Thymus (tissue), 11 donors: ENCODE measurements around the gene CCDC183. TPM values are rescaled to one million over a fixed set of nuclear protein-coding genes. Genes with fewer than 3 reads are reported as not detected.
"Not testable (repeated sequence)": the region's sequence is repeated elsewhere in the genome, so short reads cannot be mapped to it uniquely, and the experiment has no call there.

Experiments
- DNase-seq, 9 donors: peaks; one replicate each; pipeline ENCODE4 v3.0.0-alpha.2; 2013; ENCODE audit warnings: low spot score in 9 of 9, low read depth in 6 of 9, missing footprints in 1 of 9
- H3K27ac ChIP-seq, 2 donors: one replicate each; pipeline ENCODE4 v1.5.1; 2013; ENCODE audit warnings: control low read depth in 1 of 2, low read depth in 1 of 2, low read length in 1 of 2, mild to moderate bottlenecking in 1 of 2, moderate library complexity in 1 of 2
- H3K27me3 ChIP-seq, 2 donors: one replicate each; pipeline ENCODE4 v1.5.1; 2013; ENCODE audit warnings: low read length in 1 of 2; ENCODE audit not compliant: control insufficient read depth in 2 of 2, insufficient read depth in 1 of 2
- H3K36me3 ChIP-seq, 2 donors: one replicate each; pipeline ENCODE4 v1.5.1; 2013; ENCODE audit warnings: low read length in 1 of 2, mild to moderate bottlenecking in 1 of 2, moderate library complexity in 1 of 2; ENCODE audit not compliant: control insufficient read depth in 2 of 2, insufficient read depth in 2 of 2
- H3K4me1 ChIP-seq, 2 donors: one replicate each; pipeline ENCODE4 v1.5.1; 2013; ENCODE audit warnings: low read length in 2 of 2; ENCODE audit not compliant: control insufficient read depth in 2 of 2, insufficient read depth in 2 of 2
- H3K4me3 ChIP-seq, 2 donors: one replicate each; pipeline ENCODE4 v1.5.1; 2013; ENCODE audit warnings: low read length in 2 of 2, control low read depth in 1 of 2, mild to moderate bottlenecking in 1 of 2
- H3K9me3 ChIP-seq, 2 donors: one replicate each; pipeline ENCODE4 v1.5.1; 2013; ENCODE audit warnings: low read length in 1 of 2, mild to moderate bottlenecking in 1 of 2; ENCODE audit not compliant: control insufficient read depth in 2 of 2, insufficient read depth in 1 of 2
- WGBS: extraction: QIAGEN DNeasy Blood & Tissue Kit; methylation state at CpG from one replicate; pipeline ENCODE4 v1.1.7; 2013; 5-methylcytosine and 5-hydroxymethylcytosine counted together
- polyA plus RNA-seq: library from polyadenylated mRNA; stranded (reverse); fragments of 200-250 nt; gene quantifications from one replicate; pipeline ENCODE4 v1.2.3, GENCODE V29; 2013
- total RNA-seq: library from RNA; stranded (reverse); fragments of 120-200 nt; gene quantifications from one replicate; pipeline ENCODE4 v1.2.4, GENCODE V29; 2013
- donor health status: healthy.

CCDC183 gene
- total and polyA plus RNA-seq, 2 donors, result 3.2 to 5.0 TPM

- not testable (repeated sequence) for DNase-seq, H3K4me3 ChIP-seq, H3K27me3 ChIP-seq, H3K27ac ChIP-seq, H3K9me3 ChIP-seq, H3K36me3 ChIP-seq
- H3K4me1 ChIP-seq, result peaks cover 6 to 19% of the 10 kb centered on the region in 2 donors
- 79% methylated on average over 4 of the region's 4 CpGs for WGBS
Measured at GRCh38 chr9:136786983-136787382, 9.2 kb upstream of the CCDC183 start.

- peaks cover 3 to 4% of the 10 kb centered on the region in 2 donors for H3K36me3 ChIP-seq
- 26% methylated on average over 21 of the region's 21 CpGs for WGBS
- H3K27me3 ChIP-seq, result peaks cover 2 to 7% of the 10 kb centered on the region in 2 donors
- H3K27ac ChIP-seq, result no peak overlapping the region
- H3K4me3 ChIP-seq, result no peak overlapping the region
- H3K9me3 ChIP-seq, result no peaks in the 10 kb centered on the region
- DNase-seq, result peak in 6 of 9 donors; percentile 65 to 83 (median 78)
- peaks cover 13 to 28% of the 10 kb centered on the region in 2 donors for H3K4me1 ChIP-seq
Measured at GRCh38 chr9:136787690-136788400, 8.3 kb upstream of the CCDC183 start.

- not testable (repeated sequence) for DNase-seq, H3K4me3 ChIP-seq, H3K27me3 ChIP-seq, H3K27ac ChIP-seq, H3K9me3 ChIP-seq
- Histone ChIP-seq H3K36me3 (peaks cover 8 to 12% of the 10 kb centered on the region in 2 donors), H3K4me1 (peaks cover 13 to 35% of the 10 kb centered on the region in 2 donors)
- WGBS, result 70% methylated on average over 27 of the region's 27 CpGs
Measured at GRCh38 chr9:136788644-136789522, 7.3 kb upstream of the CCDC183 start.

GRCh38 chr9:136789523-136789937, 6.6 kb upstream of the CCDC183 start:
- Histone ChIP-seq H3K9me3 (no peaks in the 10 kb centered on the region), H3K4me3 (no peak overlapping the region), H3K36me3 (peaks cover 10 to 14% of the 10 kb centered on the region in 2 donors), H3K4me1 (peaks cover 13 to 38% of the 10 kb centered on the region in 2 donors), H3K27ac (no peak overlapping the region), H3K27me3 (peaks cover 2 to 7% of the 10 kb centered on the region in 2 donors)
- 93% methylated on average over 3 of the region's 3 CpGs for WGBS
- DNase-seq, result no peak

GRCh38 chr9:136790640-136791515, 5.3 kb upstream of the CCDC183 start, which contains the start of gene TMEM141:
Gene TMEM141, plus strand, starts transcription at chr9:136791344. Its CDS starts 27 bp downstream, at chr9:136791371.
- peak within 1 kb of the TSS; percentile 73 to 79 for H3K4me3 ChIP-seq
- DNase-seq, result peak; percentile 89 to 99 (median 98)
- no peaks in the 10 kb centered on the region for H3K9me3 ChIP-seq
- peak within 1 kb of the TSS; percentile 92 to 97 for H3K27ac ChIP-seq
- H3K4me1 ChIP-seq, result peaks cover 21 to 52% of the 10 kb centered on the region in 2 donors
- H3K27me3 ChIP-seq, result peaks cover 2 to 7% of the 10 kb centered on the region in 2 donors
- peaks cover 12 to 18% of the 10 kb centered on the region in 2 donors for H3K36me3 ChIP-seq
- WGBS, result 1% methylated on average over 70 of the region's 70 CpGs

GRCh38 chr9:136791516-136792276, 4.4 kb upstream of the CCDC183 start:
- H3K4me1 ChIP-seq, result peaks cover 25 to 60% of the 10 kb centered on the region in 2 donors
- H3K4me3 ChIP-seq, result peak overlapping the region; percentile 73 to 79
- H3K9me3 ChIP-seq, result no peaks in the 10 kb centered on the region
- 2% methylated on average over 29 of the region's 29 CpGs for whole genome bisulfite sequencing
- H3K27me3 ChIP-seq, result peaks cover 2 to 4% of the 10 kb centered on the region in 2 donors
- peak in 3 of 9 donors; percentile 73 to 78 (median 77) for DNase-seq
- peaks cover 12 to 18% of the 10 kb centered on the region in 2 donors for H3K36me3 ChIP-seq
- H3K27ac ChIP-seq, result peak overlapping the region; percentile 92 to 97

- peaks cover 28 to 68% of the 10 kb centered on the region in 2 donors for H3K4me1 ChIP-seq
- peak overlapping the region in 1 of 2 donors; percentile 73 for H3K4me3 ChIP-seq
- peaks cover 12 to 18% of the 10 kb centered on the region in 2 donors for H3K36me3 ChIP-seq
- peaks cover 0 to 4% of the 10 kb centered on the region in 2 donors for H3K27me3 ChIP-seq
- DNase-seq, result peak in 1 of 9 donors; percentile 43
- peak overlapping the region in 1 of 2 donors; percentile 97 for H3K27ac ChIP-seq
- H3K9me3 ChIP-seq, result no peaks in the 10 kb centered on the region
- WGBS, result 87% methylated on average over 15 of the region's 15 CpGs
Measured at GRCh38 chr9:136792321-136793085, 3.6 kb upstream of the CCDC183 start.
